ACC112 (cell line): ENCODE results near the gene PRSS8.

ENCODE experiments used
- H2AFZ ChIP-seq: fragments of 200-600 bp; sonication (generic); one replicate; pipeline ENCODE4 v1.6.0; 2017; ENCODE audit warnings: antibody characterized with exemption, low read length; ENCODE audit not compliant: unreplicated experiment
- H3K27ac ChIP-seq: fragments of 200-600 bp; sonication (generic); 2 replicates; pipeline ENCODE4 v1.5.1; 2014; ENCODE audit warnings: low read depth, mild to moderate bottlenecking, antibody characterized with exemption, low read length, moderate library complexity
- H3K27me3 ChIP-seq: fragments of 200-600 bp; sonication (generic); 2 replicates; pipeline ENCODE4 v1.6.1; 2014; ENCODE audit warnings: mild to moderate bottlenecking, antibody characterized with exemption, low read length, moderate library complexity, mixed read lengths; ENCODE audit not compliant: insufficient read depth
- H3K36me3 ChIP-seq: fragments of 200-600 bp; sonication (generic); 2 replicates; pipeline ENCODE4 v1.6.1; 2016; ENCODE audit warnings: mild to moderate bottlenecking, antibody characterized with exemption, low read length, moderate library complexity, mixed read lengths; ENCODE audit not compliant: insufficient read depth
- H3K4me1 ChIP-seq: fragments of 200-600 bp; sonication (generic); one replicate; pipeline ENCODE4 v1.6.1; 2016; ENCODE audit warnings: low read length, mixed read lengths; ENCODE audit not compliant: insufficient read depth, unreplicated experiment, control insufficient read depth
- H3K4me3 ChIP-seq: fragments of 200-600 bp; sonication (generic); 2 replicates; pipeline ENCODE4 v1.5.1; 2014; ENCODE audit warnings: mild to moderate bottlenecking, low read depth, low read length
- H3K79me2 ChIP-seq: fragments of 200-600 bp; sonication (generic); one replicate; pipeline ENCODE4 v1.6.0; 2016; ENCODE audit warnings: low read length; ENCODE audit not compliant: control insufficient read depth, unreplicated experiment, insufficient read depth

The PRSS8 gene

DNA sequence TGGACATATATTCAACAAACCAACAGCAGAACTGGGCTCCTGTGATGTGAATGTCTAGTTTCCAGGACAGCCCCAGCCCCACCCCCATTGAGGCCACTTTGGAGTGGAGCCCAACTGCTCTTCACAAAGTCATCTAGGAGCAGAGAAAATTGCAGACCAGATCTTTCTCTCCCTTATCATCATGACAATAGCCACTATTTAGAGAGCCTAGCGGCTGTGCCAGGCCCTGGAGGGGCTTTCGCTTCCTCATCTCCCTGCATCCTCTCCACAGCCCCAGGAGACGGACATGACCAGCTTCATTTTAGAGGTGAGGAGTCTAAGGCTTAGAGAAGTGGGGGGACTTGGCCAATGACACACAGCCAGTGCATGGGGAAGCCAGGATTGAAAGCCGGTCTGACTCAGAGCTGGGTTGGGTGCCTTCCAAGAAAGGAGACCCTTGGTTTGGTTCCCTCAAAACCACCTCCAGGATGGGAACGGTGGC, 1.4 kb downstream of the PRSS8 start:
- Histone ChIP-seq H3K27me3 (no peaks in the 10 kb centered on the region), H3K4me3 (no peak overlapping the region), H3K4me1 (peaks cover 25% of the 10 kb centered on the region), H3K36me3 (no peaks in the 10 kb centered on the region), H3K79me2 (no peaks in the 10 kb centered on the region), H3K27ac (no peak overlapping the region), H2AFZ (no peak overlapping the region)

DNA sequence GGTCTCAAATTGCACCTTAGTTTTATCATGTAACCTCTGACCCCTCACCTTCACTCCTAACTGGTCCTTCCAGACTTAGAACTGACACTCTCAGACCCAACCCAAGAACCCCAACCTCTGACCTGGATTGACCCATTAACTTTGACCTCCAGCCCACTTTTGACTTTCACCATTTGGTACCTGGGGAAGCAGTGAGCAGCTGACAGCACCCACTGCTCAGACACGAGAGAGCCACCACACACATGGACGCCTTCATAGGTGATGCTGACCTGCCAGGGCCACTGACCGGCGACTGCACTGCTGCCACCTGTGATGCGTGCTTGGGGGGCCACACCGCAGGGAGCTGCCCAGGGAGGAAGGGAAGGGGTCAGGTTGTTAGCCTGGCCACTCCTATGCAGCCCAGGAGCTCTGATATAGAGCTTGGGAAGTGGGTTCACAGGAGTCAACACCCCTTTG, 2.5 kb downstream of the PRSS8 start:
- Histone ChIP-seq H3K36me3 (no peaks in the 10 kb centered on the region), H3K27ac (no peak overlapping the region), H3K27me3 (no peaks in the 10 kb centered on the region), H2AFZ (no peak overlapping the region), H3K4me1 (peaks cover 15% of the 10 kb centered on the region), H3K79me2 (no peaks in the 10 kb centered on the region), H3K4me3 (no peak overlapping the region)

DNA sequence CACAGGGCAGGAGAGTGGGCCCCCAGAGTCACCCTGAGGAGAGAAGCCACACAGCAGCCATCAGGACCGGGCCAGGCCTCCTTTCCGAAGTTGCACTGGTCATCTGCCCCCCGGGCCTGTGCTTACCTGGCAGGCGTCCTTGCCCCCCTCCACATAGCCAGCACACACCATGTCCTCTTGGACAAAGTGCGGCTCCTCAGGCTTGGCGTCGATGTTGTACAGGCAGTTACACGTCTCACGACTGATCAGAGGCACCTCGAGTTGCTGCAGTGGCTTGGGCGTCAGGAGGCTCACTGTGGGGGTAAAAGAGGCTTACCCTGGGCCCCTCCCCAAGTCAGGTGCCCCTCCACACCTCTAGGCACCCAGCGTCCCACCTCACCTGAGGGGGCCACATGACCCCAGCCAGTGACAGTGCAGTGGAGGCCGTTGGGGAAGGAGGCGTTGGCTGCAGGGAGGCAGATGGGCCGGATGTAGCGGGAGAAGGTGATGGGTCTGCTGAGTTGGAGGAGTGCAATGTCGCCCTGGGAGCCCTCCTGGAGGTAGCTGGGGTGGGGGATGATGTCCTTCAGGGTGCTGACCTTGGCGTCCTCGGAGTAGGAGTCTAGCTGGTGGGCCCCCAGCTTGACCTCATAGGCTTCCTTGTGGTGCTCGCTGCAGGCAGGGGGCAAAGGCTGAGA, 3.1 kb downstream of the PRSS8 start:
- Histone ChIP-seq H3K4me3 (no peak overlapping the region), H3K27ac (no peak overlapping the region), H2AFZ (no peak overlapping the region), H3K79me2 (no peaks in the 10 kb centered on the region), H3K4me1 (peaks cover 15% of the 10 kb centered on the region), H3K36me3 (no peaks in the 10 kb centered on the region), H3K27me3 (no peaks in the 10 kb centered on the region)

DNA sequence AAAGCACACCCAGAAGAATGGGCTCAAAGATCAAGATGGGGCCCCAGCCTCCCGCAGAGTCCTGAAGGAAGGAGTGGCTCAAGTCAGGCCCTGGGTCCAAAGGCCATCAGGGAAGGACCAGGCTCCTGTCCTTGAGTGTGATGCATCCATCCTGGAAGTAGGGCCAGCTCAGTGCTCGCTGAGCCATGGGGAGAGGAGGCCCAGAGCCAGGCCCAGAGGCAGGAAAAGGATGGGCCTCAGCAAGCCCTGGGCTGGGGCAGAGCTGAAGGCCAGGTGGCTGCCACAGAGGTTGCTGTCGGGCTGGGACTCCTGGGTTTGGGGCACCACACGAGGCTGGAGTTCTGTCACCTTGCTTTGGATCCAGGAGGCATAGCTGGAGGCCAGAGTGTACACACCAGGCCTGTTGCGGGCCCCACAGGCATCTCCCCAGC, 3.7 kb downstream of the PRSS8 start:
- Histone ChIP-seq H3K27ac (no peak overlapping the region), H2AFZ (no peak overlapping the region), H3K4me1 (peaks cover 15% of the 10 kb centered on the region), H3K36me3 (no peaks in the 10 kb centered on the region), H3K79me2 (no peaks in the 10 kb centered on the region), H3K4me3 (no peak overlapping the region), H3K27me3 (no peaks in the 10 kb centered on the region)

DNA sequence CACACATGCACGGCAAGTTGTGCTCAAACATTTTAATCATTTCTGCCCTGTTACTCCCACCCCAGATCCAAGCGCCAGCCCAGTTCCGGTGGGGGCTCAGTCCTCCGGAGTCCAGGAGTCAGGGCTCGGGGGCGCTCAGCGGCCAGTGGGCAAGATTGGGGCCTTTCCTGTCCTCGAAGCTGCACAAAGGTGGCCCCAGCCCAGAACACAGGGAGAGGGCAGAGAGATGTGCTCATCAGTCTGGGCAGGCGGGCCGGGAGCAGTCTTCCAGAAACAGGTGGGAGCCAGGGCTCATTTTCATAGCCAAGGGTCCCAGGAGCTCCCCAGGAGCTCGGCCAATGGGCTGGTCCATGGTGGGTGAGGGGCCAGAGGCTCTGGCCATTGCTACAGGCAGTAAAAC, 4.1 kb downstream of the PRSS8 start:
- Histone ChIP-seq H3K27me3 (no peaks in the 10 kb centered on the region), H3K4me3 (no peak overlapping the region), H3K36me3 (no peaks in the 10 kb centered on the region), H2AFZ (no peak overlapping the region), H3K79me2 (no peaks in the 10 kb centered on the region), H3K4me1 (peaks cover 15% of the 10 kb centered on the region), H3K27ac (no peak overlapping the region)

DNA sequence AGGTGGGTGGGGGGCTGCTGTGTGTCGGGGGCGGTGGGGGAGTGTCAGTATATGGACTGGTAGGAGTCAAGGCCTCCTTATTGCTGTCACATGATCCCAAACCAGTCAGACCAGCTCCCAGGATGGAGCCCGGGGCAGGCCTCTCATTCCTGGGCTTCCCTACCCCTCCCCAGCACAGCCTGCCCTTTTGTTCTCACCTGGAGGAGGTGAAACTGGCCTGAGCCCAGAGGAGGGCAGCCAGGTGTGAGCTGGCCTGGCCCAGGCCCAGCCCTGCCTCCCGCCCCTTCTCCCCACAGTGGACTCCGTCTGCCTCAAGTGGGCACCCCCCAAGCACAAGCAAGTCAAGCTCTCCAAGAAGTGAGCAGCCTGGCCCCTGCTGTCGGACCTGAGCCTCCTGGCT, 4.6 kb downstream of the PRSS8 start:
- no peaks in the 10 kb centered on the region for H3K27me3 ChIP-seq
- no peak overlapping the region for H3K27ac ChIP-seq
- H3K4me3 ChIP-seq = no peak overlapping the region
- H3K79me2 ChIP-seq = no peaks in the 10 kb centered on the region
- no peak overlapping the region for H2AFZ ChIP-seq
- peaks cover 15% of the 10 kb centered on the region for H3K4me1 ChIP-seq
- H3K36me3 ChIP-seq = no peaks in the 10 kb centered on the region

GRCh38 chr16:31130336-31130891, 5.1 kb downstream of the PRSS8 start:
- Histone ChIP-seq H3K27me3 (no peaks in the 10 kb centered on the region), H3K79me2 (no peaks in the 10 kb centered on the region), H3K4me3 (no peak overlapping the region), H3K4me1 (peaks cover 15% of the 10 kb centered on the region), H3K36me3 (no peaks in the 10 kb centered on the region), H2AFZ (no peak overlapping the region), H3K27ac (no peak overlapping the region)

- Histone ChIP-seq H3K4me1 (peaks cover 11% of the 10 kb centered on the region), H3K27ac (no peak overlapping the region), H3K36me3 (no peaks in the 10 kb centered on the region), H3K4me3 (no peak overlapping the region), H3K79me2 (no peaks in the 10 kb centered on the region), H3K27me3 (no peaks in the 10 kb centered on the region), H2AFZ (no peak overlapping the region)
Observed at GRCh38 chr16:31129568-31130335, 5.8 kb downstream of the PRSS8 start.

GRCh38 chr16:31128711-31129567, 6.6 kb downstream of the PRSS8 start:
- no peaks in the 10 kb centered on the region for H3K36me3 ChIP-seq

GRCh38 chr16:31127182-31127581, 8.3 kb downstream of the PRSS8 start:
- Histone ChIP-seq H3K79me2 (no peaks in the 10 kb centered on the region), H3K4me1 (no peaks in the 10 kb centered on the region), H3K4me3 (no peak overlapping the region), H3K36me3 (no peaks in the 10 kb centered on the region), H3K27ac (no peak overlapping the region), H2AFZ (no peak overlapping the region), H3K27me3 (no peaks in the 10 kb centered on the region)

More at GRCh38 chr16:31128711-31129567, 6.6 kb downstream of the PRSS8 start:
- H3K4me3 ChIP-seq = no peak overlapping the region
- H3K4me1 ChIP-seq = peaks cover 3% of the 10 kb centered on the region
- no peak overlapping the region for H2AFZ ChIP-seq
- no peaks in the 10 kb centered on the region for H3K27me3 ChIP-seq
- H3K27ac ChIP-seq = no peak overlapping the region
- no peaks in the 10 kb centered on the region for H3K79me2 ChIP-seq
